Measurements from ENCODE around the gene FERMT2. TPM values are rescaled to one million over a fixed set of nuclear protein-coding genes. Genes with fewer than 3 reads are reported as not detected.

Gene FERMT2
- total RNA-seq, 1 experiment from 2014 or later, result 33.3 TPM

DNA sequence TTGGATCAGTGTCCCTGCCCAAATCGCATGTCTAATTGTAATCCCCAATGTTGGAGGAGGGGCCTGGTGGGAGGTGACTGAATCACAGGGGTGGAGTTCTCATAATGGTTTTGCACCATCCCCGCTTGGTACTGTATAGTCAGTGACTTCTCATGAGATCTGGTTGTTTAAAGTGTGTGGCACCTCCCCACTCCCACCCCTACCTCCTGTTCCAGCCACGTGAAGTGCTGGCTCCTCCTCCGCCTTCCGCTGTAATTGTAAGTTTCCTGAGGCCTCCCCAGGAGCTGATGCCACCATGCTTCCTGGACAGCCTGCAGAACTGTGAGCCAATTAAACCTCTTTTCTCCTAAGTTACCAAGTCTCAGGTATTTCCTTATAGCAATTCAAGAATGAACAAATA, 67.2 kb downstream of the FERMT2 start:
- Histone ChIP-seq H3K4me3 (ENCODE audit: low read depth in 2 of 2, low read length in 2 of 2) (no peak overlapping the region), H3K9me3 (ENCODE audit: control insufficient read depth, insufficient read depth, low read depth, low read length) (no peaks in the 10 kb centered on the region), H3K27me3 (ENCODE audit: control insufficient read depth, insufficient read depth, low read length) (no peaks in the 10 kb centered on the region), H3K27ac (ENCODE audit: low read length) (no peak overlapping the region), H3K4me1 (ENCODE audit: control insufficient read depth, insufficient read depth, low read length) (no peaks in the 10 kb centered on the region), H3K36me3 (ENCODE audit: control insufficient read depth, insufficient read depth, low read length) (no peaks in the 10 kb centered on the region; the same call in none of the 2 replicates)
- TF ChIP-seq POLR2AphosphoS5 (IDR thresholded peaks at IDR 0.05; ENCODE audit: low read depth, low read length) (no peak), SIN3A (IDR thresholded peaks at IDR 0.05; ENCODE audit: borderline replicate concordance, insufficient read depth, low read depth, low read length) (no peak), TCF7L2 (IDR thresholded peaks at IDR 0.05; ENCODE audit: low read depth, low read length) (no peak)
- TF ChIP-seq, protein P1, sequence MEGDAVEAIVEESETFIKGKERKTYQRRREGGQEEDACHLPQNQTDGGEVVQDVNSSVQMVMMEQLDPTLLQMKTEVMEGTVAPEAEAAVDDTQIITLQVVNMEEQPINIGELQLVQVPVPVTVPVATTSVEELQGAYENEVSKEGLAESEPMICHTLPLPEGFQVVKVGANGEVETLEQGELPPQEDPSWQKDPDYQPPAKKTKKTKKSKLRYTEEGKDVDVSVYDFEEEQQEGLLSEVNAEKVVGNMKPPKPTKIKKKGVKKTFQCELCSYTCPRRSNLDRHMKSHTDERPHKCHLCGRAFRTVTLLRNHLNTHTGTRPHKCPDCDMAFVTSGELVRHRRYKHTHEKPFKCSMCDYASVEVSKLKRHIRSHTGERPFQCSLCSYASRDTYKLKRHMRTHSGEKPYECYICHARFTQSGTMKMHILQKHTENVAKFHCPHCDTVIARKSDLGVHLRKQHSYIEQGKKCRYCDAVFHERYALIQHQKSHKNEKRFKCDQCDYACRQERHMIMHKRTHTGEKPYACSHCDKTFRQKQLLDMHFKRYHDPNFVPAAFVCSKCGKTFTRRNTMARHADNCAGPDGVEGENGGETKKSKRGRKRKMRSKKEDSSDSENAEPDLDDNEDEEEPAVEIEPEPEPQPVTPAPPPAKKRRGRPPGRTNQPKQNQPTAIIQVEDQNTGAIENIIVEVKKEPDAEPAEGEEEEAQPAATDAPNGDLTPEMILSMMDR (IDR thresholded peaks at IDR 0.05), result no peak
- TF ChIP-seq, protein P2, sequence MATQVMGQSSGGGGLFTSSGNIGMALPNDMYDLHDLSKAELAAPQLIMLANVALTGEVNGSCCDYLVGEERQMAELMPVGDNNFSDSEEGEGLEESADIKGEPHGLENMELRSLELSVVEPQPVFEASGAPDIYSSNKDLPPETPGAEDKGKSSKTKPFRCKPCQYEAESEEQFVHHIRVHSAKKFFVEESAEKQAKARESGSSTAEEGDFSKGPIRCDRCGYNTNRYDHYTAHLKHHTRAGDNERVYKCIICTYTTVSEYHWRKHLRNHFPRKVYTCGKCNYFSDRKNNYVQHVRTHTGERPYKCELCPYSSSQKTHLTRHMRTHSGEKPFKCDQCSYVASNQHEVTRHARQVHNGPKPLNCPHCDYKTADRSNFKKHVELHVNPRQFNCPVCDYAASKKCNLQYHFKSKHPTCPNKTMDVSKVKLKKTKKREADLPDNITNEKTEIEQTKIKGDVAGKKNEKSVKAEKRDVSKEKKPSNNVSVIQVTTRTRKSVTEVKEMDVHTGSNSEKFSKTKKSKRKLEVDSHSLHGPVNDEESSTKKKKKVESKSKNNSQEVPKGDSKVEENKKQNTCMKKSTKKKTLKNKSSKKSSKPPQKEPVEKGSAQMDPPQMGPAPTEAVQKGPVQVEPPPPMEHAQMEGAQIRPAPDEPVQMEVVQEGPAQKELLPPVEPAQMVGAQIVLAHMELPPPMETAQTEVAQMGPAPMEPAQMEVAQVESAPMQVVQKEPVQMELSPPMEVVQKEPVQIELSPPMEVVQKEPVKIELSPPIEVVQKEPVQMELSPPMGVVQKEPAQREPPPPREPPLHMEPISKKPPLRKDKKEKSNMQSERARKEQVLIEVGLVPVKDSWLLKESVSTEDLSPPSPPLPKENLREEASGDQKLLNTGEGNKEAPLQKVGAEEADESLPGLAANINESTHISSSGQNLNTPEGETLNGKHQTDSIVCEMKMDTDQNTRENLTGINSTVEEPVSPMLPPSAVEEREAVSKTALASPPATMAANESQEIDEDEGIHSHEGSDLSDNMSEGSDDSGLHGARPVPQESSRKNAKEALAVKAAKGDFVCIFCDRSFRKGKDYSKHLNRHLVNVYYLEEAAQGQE (IDR thresholded peaks at IDR 0.05; ENCODE audit: insufficient read depth in 1 of 2, low read depth in 2 of 2, low read length in 1 of 2), result no peak
- BruUV-seq (replicated peaks), result no TSS peak
- in situ Hi-C loops (cut with HindIII; ENCODE audit: low pct_unique_long_range_greater_than_20kb, low sequenced_read_pairs) (no loop called here), intact Hi-C loops (cut with micrococcal nuclease; ENCODE audit: unreplicated experiment) (no loop called here)
- DNase-seq (ENCODE audit: low read depth, low spot score), result no peak
- ChIA-PET POLR2A (no interaction called here), CTCF (no interaction called here)
- no peak for ATAC-seq

DNA sequence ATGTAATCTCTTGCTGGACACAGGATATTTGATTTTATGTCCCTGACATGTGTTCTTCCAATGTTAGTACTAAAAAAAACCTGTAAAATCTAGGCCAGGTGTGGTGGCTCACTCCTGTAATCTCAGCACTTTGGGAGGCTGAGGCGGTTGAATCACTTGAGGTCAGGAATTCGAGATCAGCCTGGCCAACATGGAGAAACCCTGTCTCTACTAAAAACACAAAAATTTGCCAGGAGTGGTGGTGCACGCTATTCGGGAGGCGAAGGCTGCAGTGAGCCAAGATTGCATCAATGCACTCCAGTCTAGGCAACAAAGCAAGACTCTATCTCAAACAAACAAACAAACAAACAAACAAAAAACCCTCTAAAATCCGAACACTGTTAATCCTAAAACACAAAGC, 68.0 kb downstream of the FERMT2 start:
- ATAC-seq (no peak), DNase-seq (ENCODE audit: low read depth, low spot score) (no peak)
- in situ Hi-C loops (cut with HindIII; ENCODE audit: low pct_unique_long_range_greater_than_20kb, low sequenced_read_pairs), result no loop called here
- Histone ChIP-seq H3K27ac (ENCODE audit: low read length) (no peak overlapping the region), H3K9me3 (ENCODE audit: control insufficient read depth, insufficient read depth, low read depth, low read length) (no peaks in the 10 kb centered on the region), H3K36me3 (ENCODE audit: control insufficient read depth, insufficient read depth, low read length) (peaks cover 7% of the 10 kb centered on the region), H3K4me1 (ENCODE audit: control insufficient read depth, insufficient read depth, low read length) (no peaks in the 10 kb centered on the region), H3K4me3 (ENCODE audit: low read depth in 2 of 2, low read length in 2 of 2) (no peak overlapping the region), H3K27me3 (ENCODE audit: control insufficient read depth, insufficient read depth, low read length) (no peaks in the 10 kb centered on the region)
- CTCF ChIA-PET, result no interaction called here
- TF ChIP-seq SIN3A (IDR thresholded peaks at IDR 0.05; ENCODE audit: borderline replicate concordance, insufficient read depth, low read depth, low read length) (no peak), POLR2AphosphoS5 (IDR thresholded peaks at IDR 0.05; ENCODE audit: low read depth, low read length) (no peak), TCF7L2 (IDR thresholded peaks at IDR 0.05; ENCODE audit: low read depth, low read length) (no peak)
- TF ChIP-seq, protein P1 (IDR thresholded peaks at IDR 0.05), result no peak
- TF ChIP-seq, protein P2 (IDR thresholded peaks at IDR 0.05; ENCODE audit: insufficient read depth in 1 of 2, low read depth in 2 of 2, low read length in 1 of 2), result no peak
- BruUV-seq (replicated peaks), result no TSS peak
- POLR2A ChIA-PET, result no interaction called here
- intact Hi-C loops (cut with micrococcal nuclease; ENCODE audit: unreplicated experiment), result no loop called here
